ENCODE results near the gene GIT2. TPM values are rescaled to one million over a fixed set of nuclear protein-coding genes. Genes with fewer than 3 reads are reported as not detected.

The GIT2 gene
- total RNA-seq, 4 donors from 2014 or later = 28.7 to 46.5 (median 36.2) TPM

GRCh38 chr12:110037315-110037714, 41.1 kb upstream of the GIT2 start:
- intact Hi-C loops (cut with DNase I) = no loop called here

GRCh38 chr12:110035534-110036104, 39.5 kb upstream of the GIT2 start:
- Histone ChIP-seq H3K27me3 (no peaks in the 10 kb centered on the region), H3K36me3 (peaks cover 13 to 77% (median 65%) of the 10 kb centered on the region in 4 donors), H3K27ac (replicated peaks in 1 of 4) (no peak overlapping the region), H3K4me1 (peaks cover 7 to 28% (median 19%) of the 10 kb centered on the region in 4 donors), H3K9me3 (no peaks in the 10 kb centered on the region), H3K4me3 (no peak overlapping the region)
- WGBS = 84% methylated on average over 5 of the region's 7 CpGs
- intact Hi-C loops (cut with DNase I) = no loop called here
- TF ChIP-seq CTCF (IDR thresholded peaks at IDR 0.05) (no peak), POLR2AphosphoS5 (IDR thresholded peaks at IDR 0.05) (no peak), POLR2A (IDR thresholded peaks at IDR 0.05; ENCODE audit: low read depth) (no peak)
- DNase-seq (ENCODE audit: extremely low spot score) = no peak

More at GRCh38 chr12:110037315-110037714, 41.1 kb upstream of the GIT2 start:
- WGBS = 93% methylated on average over 4 of the region's 5 CpGs
- H3K36me3 ChIP-seq = peaks cover 11 to 79% (median 50%) of the 10 kb centered on the region in 4 donors
- no peaks in the 10 kb centered on the region for H3K9me3 ChIP-seq
- H3K27me3 ChIP-seq = no peaks in the 10 kb centered on the region
- H3K4me1 ChIP-seq = peaks cover 7 to 33% (median 23%) of the 10 kb centered on the region in 4 donors
- H3K4me3 ChIP-seq = no peak overlapping the region
- TF ChIP-seq POLR2A (IDR thresholded peaks at IDR 0.05; ENCODE audit: low read depth) = no peak
- no peak for TF ChIP-seq CTCF (IDR thresholded peaks at IDR 0.05)
- no peak for TF ChIP-seq EP300 (IDR thresholded peaks at IDR 0.05)
- TF ChIP-seq POLR2AphosphoS5 (IDR thresholded peaks at IDR 0.05) = no peak
- no peak for DNase-seq (ENCODE audit: extremely low spot score)
- H3K27ac ChIP-seq (replicated peaks in 1 of 4) = peak overlapping the region in 2 of 4 donors; percentile 81 to 84

- Histone ChIP-seq H3K4me3 (no peak overlapping the region), H3K9me3 (no peaks in the 10 kb centered on the region), H3K4me1 (peaks cover 0 to 13% (median 8%) of the 10 kb centered on the region in 4 donors), H3K36me3 (peaks cover 21 to 92% (median 78%) of the 10 kb centered on the region in 4 donors), H3K27me3 (no peaks in the 10 kb centered on the region), H3K27ac (replicated peaks in 1 of 4) (no peak overlapping the region)
- 94% methylated on average over 3 of the region's 3 CpGs for WGBS
- DNase-seq (ENCODE audit: extremely low spot score) = no peak
- TF ChIP-seq POLR2AphosphoS5 (IDR thresholded peaks at IDR 0.05) (no peak), EP300 (IDR thresholded peaks at IDR 0.05) (no peak), CTCF (IDR thresholded peaks at IDR 0.05) (no peak), POLR2A (IDR thresholded peaks at IDR 0.05; ENCODE audit: low read depth) (no peak)
- intact Hi-C loops (cut with DNase I) = no loop called here
Measured at GRCh38 chr12:110033888-110034287, 37.7 kb upstream of the GIT2 start.

- no peak for DNase-seq (ENCODE audit: extremely low spot score)
- 84% methylated on average over 2 of the region's 2 CpGs for WGBS
- peaks cover 4 to 14% (median 10%) of the 10 kb centered on the region in 4 donors for H3K4me1 ChIP-seq
- peaks cover 38 to 89% (median 68%) of the 10 kb centered on the region in 4 donors for H3K36me3 ChIP-seq
- no peak overlapping the region for H3K4me3 ChIP-seq
- H3K27ac ChIP-seq (replicated peaks in 1 of 4) = no peak overlapping the region
- no peaks in the 10 kb centered on the region for H3K9me3 ChIP-seq
- TF ChIP-seq POLR2AphosphoS5 (IDR thresholded peaks at IDR 0.05) (no peak), POLR2A (IDR thresholded peaks at IDR 0.05; ENCODE audit: low read depth) (no peak), CTCF (IDR thresholded peaks at IDR 0.05) (no peak)
- no peaks in the 10 kb centered on the region for H3K27me3 ChIP-seq
- intact Hi-C loops (cut with DNase I) = no loop called here
Measured at GRCh38 chr12:110029290-110029815, 33.2 kb upstream of the GIT2 start.

Data from esophagus muscularis mucosa (tissue), 4 donors.